PC-9 (cell line): ENCODE data around the gene RANBP3L.

Experiments used
- CTCF ChIP-seq: fragments of 200-600 bp; sonication (generic); conservative IDR thresholded peaks from 2 replicates; pipeline ENCODE4 v1.6.1; 2017; ENCODE audit warnings: mixed run types, antibody characterized with exemption, mild to moderate bottlenecking, moderate library complexity
- EZH2 ChIP-seq: fragments of 200-600 bp; sonication (generic); IDR thresholded peaks from 2 replicates; pipeline ENCODE4 v1.8.0; 2017; ENCODE audit warnings: antibody characterized with exemption, low read depth

GRCh38 chr5:36270876-36271575, 30.7 kb downstream of the RANBP3L start:
- TF ChIP-seq CTCF = no peak
- no peak for TF ChIP-seq EZH2
